K562 (cell line): ENCODE data around the gene TMSB10. TPM values are rescaled to one million over a fixed set of nuclear protein-coding genes. Genes with fewer than 3 reads are reported as not detected.

Experiments
- E2F8 ChIP-seq: fragments of 450-650 bp; IDR thresholded peaks from 2 replicates; pipeline ENCODE4 v1.7.1; 2018; ENCODE audit warnings: mild to moderate bottlenecking, low read depth; ENCODE audit not compliant: partially characterized antibody
- HMGN3 ChIP-seq: IDR thresholded peaks from 2 replicates; pipeline ENCODE4 v1.6.1; 2011; ENCODE audit warnings: borderline replicate concordance, low read depth, mild to moderate bottlenecking, mixed read lengths, low read length; ENCODE audit not compliant: insufficient read length; ENCODE audit errors: extremely low read depth
- PHB2 ChIP-seq: fragments of 450-650 bp; IDR thresholded peaks from 2 replicates; pipeline ENCODE4 v1.6.1; 2017; ENCODE audit warnings: low read depth
- PRDM10 ChIP-seq: fragments of 450-650 bp; IDR thresholded peaks from 2 replicates; pipeline ENCODE4 v1.6.1; 2018; ENCODE audit not compliant: partially characterized antibody
- polyA plus RNA-seq, 8 experiments: library from polyadenylated mRNA; depleted of rRNA in 4 of 8; stranded (reverse) in 5 of 8; unstranded in 3 of 8; fragments of >200 nt; fragmentation: Nextera tagmentation in 2 of 8; fragmentation: Illumina TruSeq in 1 of 8; extraction: Ambion mirVana in 2 of 8; extraction: Trizol in 1 of 8; gene quantifications; 2 replicates each; pipeline versions ENCODE4 v1.2.1 to v1.2.3, GENCODE V29; 2011 to 2014; ENCODE audit warnings: inconsistent platforms in 1 of 8, missing spikeins in 1 of 8
- total RNA-seq, 7 experiments: library from RNA; depleted of rRNA in 6 of 7; stranded (reverse); fragments of >200 nt in 6 of 7; fragmentation: Illumina TruSeq in 2 of 7; extraction: Trizol in 2 of 7; gene quantifications; 2 replicates each; pipeline versions ENCODE4 v1.2.1 to v1.2.3, GENCODE V29; 2011 to 2021; ENCODE audit warnings: low replicate concordance in 1 of 7
- TF ChIP-seq, protein P1 (sequence below): sonication (generic); formaldehyde crosslinking; IDR thresholded peaks from 2 replicates; pipeline ENCODE4 v1.9.0; 2022; ENCODE audit warnings: mild to moderate bottlenecking, missing genetic modification reagents

The TMSB10 gene
- total and polyA plus RNA-seq, 9 of the 15 experiments (the other 6 are each of a cell fraction or from before 2014, with no cell fraction given) = 382 to 2,226 (median 959) TPM

DNA sequence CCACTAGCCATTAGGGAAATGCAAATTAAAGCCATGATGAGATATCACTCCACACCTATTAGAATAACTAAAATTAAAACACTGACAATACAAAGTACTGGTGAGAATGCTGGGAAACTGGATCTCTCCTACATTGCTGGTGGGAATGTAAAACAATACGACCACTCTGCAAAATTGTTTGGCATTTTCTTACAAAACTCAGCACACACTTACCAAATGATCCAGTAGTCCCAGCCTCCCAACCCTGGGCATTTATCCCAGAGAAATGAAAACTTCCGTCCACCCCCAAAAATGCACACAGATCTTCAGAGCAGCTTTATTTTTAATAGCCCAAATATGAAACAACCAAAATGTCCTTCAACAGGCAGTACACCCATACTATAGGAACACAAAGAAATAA, 8.9 kb upstream of the TMSB10 start (continued):
- TF ChIP-seq, protein P1, sequence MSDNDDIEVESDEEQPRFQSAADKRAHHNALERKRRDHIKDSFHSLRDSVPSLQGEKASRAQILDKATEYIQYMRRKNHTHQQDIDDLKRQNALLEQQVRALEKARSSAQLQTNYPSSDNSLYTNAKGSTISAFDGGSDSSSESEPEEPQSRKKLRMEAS (CRISPR knock-in tag) = no peak
- TF ChIP-seq E2F8 (no peak), PHB2 (no peak), HMGN3 (no peak), PRDM10 (no peak)
- TF ChIP-seq, all 486 proteins: peak for 0
